Mononuclear cell (primary cell): ENCODE data around the gene LSMEM2. TPM values are rescaled to one million over a fixed set of nuclear protein-coding genes. Genes with fewer than 3 reads are reported as not detected.
A peak's percentile ranks its signal among the peaks of the same experiment; 100 is the strongest.
"Not testable (repeated sequence)": the region's sequence is repeated elsewhere in the genome, so short reads cannot be mapped to it uniquely, and the experiment has no call there.

Source experiments
- H3K27me3 ChIP-seq: 2 replicates; pipeline ENCODE4 v1.6.0; 2011; ENCODE audit warnings: low read length, control low read depth; ENCODE audit not compliant: insufficient read depth
- H3K4me1 ChIP-seq: 2 replicates; pipeline ENCODE4 v1.5.1; 2011; ENCODE audit warnings: mild to moderate bottlenecking, low read length, control low read depth; ENCODE audit not compliant: insufficient read depth
- H3K4me3 ChIP-seq: 2 replicates; pipeline ENCODE4 v1.5.1; 2011; ENCODE audit warnings: mild to moderate bottlenecking, low read length, moderate library complexity
- H3K9me3 ChIP-seq: 2 replicates; pipeline ENCODE4 v1.5.1; 2011; ENCODE audit warnings: low read depth, mild to moderate bottlenecking, control low read depth, low read length
- total RNA-seq: library from RNA; depleted of rRNA; stranded (reverse); fragments of >200 nt; gene quantifications from one replicate; pipeline ENCODE4 v1.2.3, GENCODE V29; 2012

Gene LSMEM2
- total RNA-seq, 1 donor, result not detected

- H3K9me3 ChIP-seq, result no peaks in the 10 kb centered on the region
- H3K27me3 ChIP-seq, result no peaks in the 10 kb centered on the region
- peaks cover 52% of the 10 kb centered on the region for H3K4me1 ChIP-seq
- H3K4me3 ChIP-seq, result no peak overlapping the region
Observed at GRCh38 chr3:50256978-50257890, 21.7 kb upstream of the LSMEM2 start.

- Histone ChIP-seq H3K4me1 (peaks cover 42% of the 10 kb centered on the region), H3K27me3 (no peaks in the 10 kb centered on the region), H3K4me3 (no peak overlapping the region), H3K9me3 (no peaks in the 10 kb centered on the region)
Observed at GRCh38 chr3:50258029-50258680, 20.7 kb upstream of the LSMEM2 start.

- H3K4me3 ChIP-seq, result no peak overlapping the region
- no peaks in the 10 kb centered on the region for H3K9me3 ChIP-seq
- H3K27me3 ChIP-seq, result no peaks in the 10 kb centered on the region
- H3K4me1 ChIP-seq, result peaks cover 34% of the 10 kb centered on the region
Observed at GRCh38 chr3:50258979-50259378, 19.9 kb upstream of the LSMEM2 start.

- Histone ChIP-seq H3K27me3 (no peaks in the 10 kb centered on the region), H3K9me3 (no peaks in the 10 kb centered on the region), H3K4me1 (peaks cover 29% of the 10 kb centered on the region), H3K4me3 (no peak overlapping the region)
Observed at GRCh38 chr3:50259432-50260026, 19.4 kb upstream of the LSMEM2 start.

GRCh38 chr3:50260027-50260941, 18.6 kb upstream of the LSMEM2 start:
- Histone ChIP-seq H3K9me3 (no peaks in the 10 kb centered on the region), H3K4me3 (peak overlapping the region; percentile 4), H3K27me3 (no peaks in the 10 kb centered on the region), H3K4me1 (peaks cover 21% of the 10 kb centered on the region)

- peaks cover 18% of the 10 kb centered on the region for H3K4me1 ChIP-seq
- no peak overlapping the region for H3K4me3 ChIP-seq
- no peaks in the 10 kb centered on the region for H3K27me3 ChIP-seq
- no peaks in the 10 kb centered on the region for H3K9me3 ChIP-seq
Observed at GRCh38 chr3:50260942-50261441, 17.9 kb upstream of the LSMEM2 start.

GRCh38 chr3:50261505-50261904, 17.4 kb upstream of the LSMEM2 start:
- Histone ChIP-seq H3K9me3 (no peaks in the 10 kb centered on the region), H3K4me1 (peaks cover 18% of the 10 kb centered on the region), H3K4me3 (no peak overlapping the region), H3K27me3 (no peaks in the 10 kb centered on the region)

- H3K4me1 ChIP-seq, result peaks cover 18% of the 10 kb centered on the region
- H3K27me3 ChIP-seq, H3K9me3 ChIP-seq, H3K4me3 ChIP-seq: not testable (repeated sequence)
Observed at GRCh38 chr3:50262200-50262599, 16.7 kb upstream of the LSMEM2 start.

- Histone ChIP-seq H3K4me1 (peaks cover 18% of the 10 kb centered on the region), H3K4me3 (no peak overlapping the region), H3K9me3 (no peaks in the 10 kb centered on the region), H3K27me3 (peaks cover 5% of the 10 kb centered on the region)
Observed at GRCh38 chr3:50262778-50263177, 16.1 kb upstream of the LSMEM2 start.

- Histone ChIP-seq H3K4me3 (no peak overlapping the region), H3K4me1 (peaks cover 18% of the 10 kb centered on the region), H3K27me3 (peaks cover 5% of the 10 kb centered on the region), H3K9me3 (no peaks in the 10 kb centered on the region)
Observed at GRCh38 chr3:50263478-50264382, 15.2 kb upstream of the LSMEM2 start.

- H3K27me3 ChIP-seq, result peaks cover 5% of the 10 kb centered on the region
Observed at GRCh38 chr3:50264383-50264963, 14.4 kb upstream of the LSMEM2 start.

GRCh38 chr3:50264964-50265485, 13.9 kb upstream of the LSMEM2 start:
- Histone ChIP-seq H3K27me3 (peaks cover 5% of the 10 kb centered on the region), H3K9me3 (no peaks in the 10 kb centered on the region), H3K4me1 (peaks cover 7% of the 10 kb centered on the region), H3K4me3 (no peak overlapping the region)

More at GRCh38 chr3:50264383-50264963, 14.4 kb upstream of the LSMEM2 start:
- Histone ChIP-seq H3K9me3 (no peaks in the 10 kb centered on the region), H3K4me1 (peaks cover 12% of the 10 kb centered on the region), H3K4me3 (no peak overlapping the region)

- H3K27me3 ChIP-seq, result peaks cover 5% of the 10 kb centered on the region
Observed at GRCh38 chr3:50265571-50265970, 13.3 kb upstream of the LSMEM2 start.

More at GRCh38 chr3:50265571-50265970, 13.3 kb upstream of the LSMEM2 start:
- no peak overlapping the region for H3K4me3 ChIP-seq
- peaks cover 3% of the 10 kb centered on the region for H3K4me1 ChIP-seq
- H3K9me3 ChIP-seq, result no peaks in the 10 kb centered on the region
